K562 (cell line): ENCODE data around the gene IMPA2.

Experiments used
- EP300 ChIP-seq: IDR thresholded peaks from 2 replicates; pipeline ENCODE4 v1.6.1; 2012; ENCODE audit warnings: low read length, improper control_type of control experiment
- MYC ChIP-seq, 2 experiments: fragments of 250-450 bp in 1 of 2; sonication (Bioruptor Pico) in 1 of 2; IDR thresholded peaks; 2 replicates each; pipeline versions ENCODE4 v1.5.1 to v1.6.1; 2012 to 2021; ENCODE audit warnings: low read depth in 2 of 2, borderline replicate concordance in 1 of 2, improper control_type of control experiment in 1 of 2, low read length in 1 of 2, mild to moderate bottlenecking in 1 of 2, moderate library complexity in 1 of 2
- POLR2AphosphoS5 ChIP-seq: IDR thresholded peaks from 2 replicates; pipeline ENCODE4 v1.6.1; 2011; ENCODE audit warnings: mild to moderate bottlenecking, low read depth, low read length, moderate library complexity; ENCODE audit not compliant: control insufficient read depth, insufficient read depth
- RBM22 ChIP-seq: fragments of 200-400 bp; formaldehyde crosslinking; IDR thresholded peaks from 2 replicates; pipeline ENCODE4 v1.6.1; 2018; ENCODE audit warnings: low read length, low read depth; ENCODE audit not compliant: poor library complexity, severe bottlenecking
- SMC3 ChIP-seq: conservative IDR thresholded peaks from 2 replicates; pipeline ENCODE4 v1.6.1; 2011; ENCODE audit warnings: low read depth, low read length, improper control_type of control experiment; ENCODE audit not compliant: insufficient read depth
- TBL1XR1 ChIP-seq, 2 experiments: IDR thresholded peaks; 2 replicates each; pipeline ENCODE4 v1.6.1; 2012; ENCODE audit warnings: improper control_type of control experiment in 2 of 2, low read length in 2 of 2, mild to moderate bottlenecking in 1 of 2
- TCF7L2 ChIP-seq: fragments of 150-350 bp; IDR thresholded peaks from 2 replicates; pipeline ENCODE4 v1.6.1; 2016; ENCODE audit warnings: low read depth, mild to moderate bottlenecking, low read length, moderate library complexity
- ZNF274 ChIP-seq: IDR thresholded peaks from 2 replicates; pipeline ENCODE4 v1.6.1; 2011; ENCODE audit warnings: low read depth, mild to moderate bottlenecking, low read length, moderate library complexity, borderline replicate concordance
- ZNF696 ChIP-seq: fragments of 250-450 bp; sonication (Bioruptor Pico); conservative IDR thresholded peaks from 2 replicates; pipeline ENCODE4 v1.4.0; 2020; ENCODE audit warnings: mild to moderate bottlenecking, moderate library complexity
- TF ChIP-seq, protein P1 (sequence below), 3 experiments: IDR thresholded peaks in 2 of 3; conservative IDR thresholded peaks in 1 of 3; 2 replicates each; pipeline ENCODE4 v1.5.1; 2011 to 2012; ENCODE audit warnings: low read length in 3 of 3, mild to moderate bottlenecking in 3 of 3, control low read depth in 2 of 3, improper control_type of control experiment in 1 of 3, inconsistent platforms in 1 of 3, low read depth in 1 of 3, mixed read lengths in 1 of 3, moderate library complexity in 1 of 3; ENCODE audit not compliant: insufficient read depth in 2 of 3
- TF ChIP-seq, protein P2 (sequence below): fragments of 250-450 bp; sonication (Bioruptor Pico); IDR thresholded peaks from 2 replicates; pipeline ENCODE4 v1.5.0; 2021

DNA sequence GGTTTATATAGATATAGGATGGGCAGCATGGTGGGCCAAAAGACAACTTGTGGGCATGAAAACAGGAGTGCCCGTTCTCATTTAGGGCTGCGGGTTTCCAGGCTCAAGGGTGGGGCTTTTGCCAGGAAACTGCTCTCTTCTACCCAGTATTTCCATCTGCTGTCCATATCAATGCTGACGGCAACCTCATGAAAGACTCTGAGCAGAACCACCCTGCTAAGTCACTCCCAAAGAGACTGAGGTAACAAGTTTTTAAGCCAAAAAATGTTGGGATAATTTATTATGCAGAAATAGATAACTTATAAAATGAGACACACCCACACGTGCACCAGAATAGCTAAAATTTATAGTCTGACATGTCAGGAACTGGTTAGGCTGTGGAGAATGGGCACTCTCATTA is 37.1 kb upstream of the IMPA2 start:
- TF ChIP-seq MYC (IDR thresholded peaks at IDR 0.05; ENCODE audit: low read depth, low read length): no peak
- TF ChIP-seq MYC (CRISPR knock-in tag; IDR thresholded peaks at IDR 0.05; ENCODE audit: borderline replicate concordance, low read depth): no peak
- no peak for TF ChIP-seq POLR2AphosphoS5
- TF ChIP-seq TCF7L2: no peak
- TF ChIP-seq, protein P1, sequence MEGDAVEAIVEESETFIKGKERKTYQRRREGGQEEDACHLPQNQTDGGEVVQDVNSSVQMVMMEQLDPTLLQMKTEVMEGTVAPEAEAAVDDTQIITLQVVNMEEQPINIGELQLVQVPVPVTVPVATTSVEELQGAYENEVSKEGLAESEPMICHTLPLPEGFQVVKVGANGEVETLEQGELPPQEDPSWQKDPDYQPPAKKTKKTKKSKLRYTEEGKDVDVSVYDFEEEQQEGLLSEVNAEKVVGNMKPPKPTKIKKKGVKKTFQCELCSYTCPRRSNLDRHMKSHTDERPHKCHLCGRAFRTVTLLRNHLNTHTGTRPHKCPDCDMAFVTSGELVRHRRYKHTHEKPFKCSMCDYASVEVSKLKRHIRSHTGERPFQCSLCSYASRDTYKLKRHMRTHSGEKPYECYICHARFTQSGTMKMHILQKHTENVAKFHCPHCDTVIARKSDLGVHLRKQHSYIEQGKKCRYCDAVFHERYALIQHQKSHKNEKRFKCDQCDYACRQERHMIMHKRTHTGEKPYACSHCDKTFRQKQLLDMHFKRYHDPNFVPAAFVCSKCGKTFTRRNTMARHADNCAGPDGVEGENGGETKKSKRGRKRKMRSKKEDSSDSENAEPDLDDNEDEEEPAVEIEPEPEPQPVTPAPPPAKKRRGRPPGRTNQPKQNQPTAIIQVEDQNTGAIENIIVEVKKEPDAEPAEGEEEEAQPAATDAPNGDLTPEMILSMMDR (IDR thresholded peaks at IDR 0.05 in 2 of 3, conservative IDR thresholded peaks at IDR 0.05 in 1 of 3; ENCODE audit: insufficient read depth in 2 of 3, low read depth in 1 of 3, low read length in 3 of 3): no peak
- no peak for TF ChIP-seq ZNF696
- TF ChIP-seq SMC3: no peak
- no peak for TF ChIP-seq RBM22
- no peak for TF ChIP-seq TBL1XR1 (IDR thresholded peaks at IDR 0.05; ENCODE audit: low read length in 2 of 2)
- no peak for TF ChIP-seq ZNF274
- TF ChIP-seq, protein P2, sequence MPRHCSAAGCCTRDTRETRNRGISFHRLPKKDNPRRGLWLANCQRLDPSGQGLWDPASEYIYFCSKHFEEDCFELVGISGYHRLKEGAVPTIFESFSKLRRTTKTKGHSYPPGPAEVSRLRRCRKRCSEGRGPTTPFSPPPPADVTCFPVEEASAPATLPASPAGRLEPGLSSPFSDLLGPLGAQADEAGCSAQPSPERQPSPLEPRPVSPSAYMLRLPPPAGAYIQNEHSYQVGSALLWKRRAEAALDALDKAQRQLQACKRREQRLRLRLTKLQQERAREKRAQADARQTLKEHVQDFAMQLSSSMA: no peak
- no peak for TF ChIP-seq EP300
